ENCODE results near the gene TERC.
A peak's percentile ranks its signal among the peaks of the same experiment; 100 is the strongest.
"Not testable (repeated sequence)": the region's sequence is repeated elsewhere in the genome, so short reads cannot be mapped to it uniquely, and the experiment has no call there.

The TERC gene

DNA sequence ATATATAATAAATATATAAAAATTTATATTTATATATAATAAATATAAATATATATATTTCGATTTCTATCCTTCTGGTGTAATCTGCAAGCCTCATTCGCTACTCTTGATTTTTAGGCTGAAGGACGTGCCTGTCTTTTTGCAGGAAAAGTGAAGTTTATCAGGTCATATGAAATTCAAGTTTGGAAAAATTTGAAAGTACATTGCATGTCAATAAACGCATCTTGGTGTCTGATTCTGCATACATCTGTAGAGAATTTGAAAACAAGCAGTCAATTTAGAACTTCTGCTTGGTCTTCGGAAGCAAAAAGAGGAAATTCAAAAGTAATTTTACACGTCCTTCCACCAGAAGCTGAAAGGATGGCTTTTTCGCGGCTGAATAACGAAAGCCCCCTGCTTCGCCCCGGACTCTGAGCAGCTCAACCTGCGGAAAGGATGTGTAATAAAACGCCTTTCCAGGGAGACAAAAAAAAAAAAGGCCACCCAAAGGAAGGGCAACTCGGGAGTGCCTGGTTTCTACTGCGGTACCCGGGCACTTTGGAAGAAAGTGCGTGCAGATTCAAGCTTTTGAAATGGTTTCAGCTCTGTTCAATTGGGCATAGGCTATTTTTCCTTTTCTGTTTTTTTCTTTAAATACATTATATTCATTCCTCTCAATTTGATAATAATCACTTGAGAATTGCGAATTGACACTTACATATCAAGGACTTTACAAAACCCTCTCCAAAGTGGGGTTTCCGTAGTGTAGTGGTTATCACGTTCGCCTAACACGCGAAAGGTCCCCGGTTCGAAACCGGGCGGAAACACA lies 6.8 kb upstream of the TERC start:
- peak; percentile 17 for DNase-seq (ENCODE audit: low spot score)

DNA sequence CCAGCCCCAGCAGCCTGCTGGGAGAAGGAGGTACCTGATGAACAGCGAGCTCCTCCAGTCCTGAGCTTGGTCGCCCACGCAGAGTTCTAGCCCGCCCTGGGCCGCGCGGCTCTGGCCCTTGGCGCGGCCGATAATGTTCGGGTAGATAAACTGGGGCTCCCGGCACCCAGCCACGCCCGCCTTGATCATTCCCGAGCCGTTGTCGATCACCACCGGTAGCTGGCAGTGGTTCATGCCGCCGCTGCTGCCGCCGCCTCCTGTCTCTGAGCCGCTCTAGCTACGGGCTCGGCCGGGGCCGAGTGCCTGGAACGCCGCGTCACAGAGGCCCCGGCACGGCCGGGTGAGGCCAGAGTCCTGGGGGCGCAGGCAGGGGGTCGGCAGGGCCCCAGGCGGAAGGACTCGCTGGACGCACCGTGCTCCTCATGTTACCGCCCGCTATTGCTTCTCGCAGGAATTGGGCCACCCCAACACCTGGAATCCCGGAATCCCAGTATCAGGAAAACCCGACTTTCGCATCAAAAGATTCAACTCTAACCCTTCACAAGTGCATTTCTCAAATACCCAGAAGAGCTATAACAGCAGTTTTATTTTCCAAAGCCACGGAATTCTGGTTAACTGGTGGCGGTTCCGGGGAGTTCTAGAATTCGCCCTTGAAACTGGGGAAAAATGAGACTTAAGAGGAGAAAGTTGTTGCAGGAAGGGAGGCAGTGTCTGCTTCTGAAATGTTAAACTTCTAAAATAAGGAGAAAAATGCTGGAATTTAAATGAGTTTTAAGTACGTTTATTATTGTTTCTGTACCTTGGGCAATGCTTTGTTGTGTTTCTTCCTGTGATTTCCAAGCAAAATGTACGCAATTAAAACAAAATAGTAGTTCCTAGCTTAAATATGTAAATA lies 4.7 kb upstream of the TERC start, which contains the start of gene ACTRT3:
Gene ACTRT3, minus strand, starts transcription at position 275 of the 895 bp plus-strand sequence. Its CDS starts 41 bp downstream, at position 234.
- peak; percentile 44 for DNase-seq (ENCODE audit: low spot score)

DNA sequence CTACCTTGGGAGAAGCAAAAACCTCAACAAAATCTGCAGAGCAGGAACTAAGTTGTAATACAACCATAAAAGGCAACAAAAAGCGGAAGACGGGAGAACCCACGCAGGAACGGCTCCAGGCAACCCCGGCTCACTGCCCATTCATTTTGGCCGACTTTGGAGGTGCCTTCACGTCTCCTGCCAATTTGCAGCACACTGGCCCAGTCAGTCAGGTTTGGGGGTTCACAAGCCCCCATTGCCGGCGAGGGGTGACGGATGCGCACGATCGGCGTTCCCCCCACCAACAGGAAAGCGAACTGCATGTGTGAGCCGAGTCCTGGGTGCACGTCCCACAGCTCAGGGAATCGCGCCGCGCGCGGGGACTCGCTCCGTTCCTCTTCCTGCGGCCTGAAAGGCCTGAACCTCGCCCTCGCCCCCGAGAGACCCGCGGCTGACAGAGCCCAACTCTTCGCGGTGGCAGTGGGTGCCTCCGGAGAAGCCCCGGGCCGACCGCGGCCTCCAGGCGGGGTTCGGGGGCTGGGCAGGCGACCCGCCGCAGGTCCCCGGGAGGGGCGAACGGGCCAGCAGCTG lies 463 bp downstream of the TERC start:
- DNase-seq (ENCODE audit: low spot score): peak; percentile 32

DNA sequence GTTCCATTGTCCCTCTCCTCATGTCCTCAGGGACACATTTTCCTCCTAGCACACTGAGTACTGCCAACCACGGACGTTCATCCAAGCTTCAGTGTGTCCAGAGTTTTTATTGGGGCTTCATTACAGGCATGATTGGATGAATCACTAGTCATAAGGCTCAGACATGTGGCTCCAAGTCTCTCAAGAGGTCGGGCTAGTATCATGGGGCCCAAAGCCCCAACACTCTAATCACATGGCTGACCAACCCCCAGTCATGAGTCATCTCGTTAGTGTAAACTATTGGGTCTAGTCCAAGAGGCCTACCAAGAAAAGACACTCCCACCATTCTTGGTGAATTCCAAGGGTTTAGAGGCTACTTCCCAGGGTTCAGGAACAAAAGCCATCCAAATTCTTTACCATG lies 4.4 kb downstream of the TERC start:
- no peak for DNase-seq (ENCODE audit: low spot score)

DNA sequence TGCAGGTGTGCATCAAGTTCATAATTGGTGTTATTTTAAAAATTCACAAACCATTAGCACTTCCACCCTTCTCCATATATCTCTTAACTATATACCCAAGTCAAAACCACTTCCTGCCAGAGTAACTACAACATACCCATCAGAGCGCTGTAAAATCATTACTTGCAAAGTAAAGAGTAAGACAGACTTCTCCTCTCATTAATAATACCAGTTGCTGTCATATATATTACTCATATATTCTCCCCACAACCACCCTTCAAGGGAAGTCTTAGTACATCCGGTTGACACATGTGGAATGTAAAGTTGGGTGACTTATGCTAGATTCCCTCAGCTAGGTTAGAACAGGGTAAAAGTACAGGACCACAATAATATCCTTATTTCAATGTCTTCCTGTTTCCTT lies 5.6 kb downstream of the TERC start:
- DNase-seq (ENCODE audit: low spot score): no peak

DNA sequence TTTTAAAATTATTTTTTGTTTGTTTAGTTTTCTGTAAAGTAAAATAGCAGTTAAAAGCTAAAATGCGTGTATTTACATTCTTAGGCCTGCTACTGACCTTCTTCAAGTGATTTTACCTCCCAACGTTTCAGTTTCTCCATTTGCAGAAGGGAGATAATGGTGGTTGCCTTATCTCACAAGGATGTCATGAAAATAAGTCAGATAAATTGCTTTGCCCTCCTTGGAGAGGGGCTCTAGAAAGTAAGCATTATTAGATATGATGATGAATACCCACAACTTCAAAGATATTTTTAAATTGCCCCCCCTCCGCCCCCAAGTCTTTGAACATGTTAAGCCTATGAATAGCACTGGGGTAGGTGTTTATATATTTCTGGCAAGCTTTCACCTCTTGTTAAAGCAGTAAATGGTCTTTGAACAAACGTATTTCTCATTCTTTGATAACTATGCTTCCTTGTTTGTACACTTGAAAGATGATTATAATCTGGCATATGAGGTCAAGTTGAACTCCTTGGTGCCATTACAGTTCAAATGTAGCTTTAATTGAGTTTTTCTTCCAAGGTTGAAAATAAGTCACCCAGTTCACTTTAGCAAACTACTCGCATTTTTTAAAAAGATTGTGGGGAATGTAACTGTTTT lies 6.4 kb downstream of the TERC start:
- DNase-seq (ENCODE audit: low spot score): no peak

DNA sequence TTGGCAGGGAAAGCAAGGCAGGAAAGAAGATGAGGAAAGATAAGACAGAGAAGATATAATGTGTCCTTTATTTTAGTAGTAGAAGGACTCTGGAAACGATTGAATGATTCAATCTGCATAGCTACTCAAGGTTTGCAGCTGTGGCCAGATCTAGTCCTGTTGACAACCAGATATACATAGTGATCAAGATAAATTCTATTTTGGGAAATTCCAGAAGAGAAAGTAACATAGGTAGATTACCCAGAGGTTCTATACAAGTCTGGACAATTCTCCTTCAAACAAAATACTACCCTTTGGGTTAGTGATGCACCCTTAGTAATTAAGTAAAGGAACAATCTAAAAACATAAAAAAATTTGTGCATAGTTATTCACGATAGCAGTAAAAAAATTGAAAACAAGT lies 9.4 kb downstream of the TERC start:
- DNase-seq (ENCODE audit: low spot score): no peak

DNA sequence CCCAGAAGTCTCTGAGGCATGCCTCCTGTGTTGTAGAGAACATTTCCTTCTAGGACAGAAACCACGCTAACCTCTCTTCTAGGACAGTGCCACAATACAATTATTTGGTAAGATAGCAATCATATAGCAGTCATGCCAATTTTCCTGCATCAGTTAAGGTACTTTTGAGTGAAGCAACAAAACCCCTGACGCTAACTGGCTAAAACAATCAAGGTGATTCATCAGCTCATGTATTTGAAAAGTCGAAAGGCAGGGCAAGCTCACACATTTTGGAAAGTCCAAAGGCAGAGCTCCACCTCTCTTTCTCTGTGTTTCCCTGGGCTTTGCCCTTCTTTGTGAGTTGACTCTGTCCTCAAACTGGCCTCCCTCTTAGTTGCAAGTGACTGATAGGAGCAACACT lies 10.1 kb downstream of the TERC start:
- no peak for DNase-seq (ENCODE audit: low spot score)

DNA sequence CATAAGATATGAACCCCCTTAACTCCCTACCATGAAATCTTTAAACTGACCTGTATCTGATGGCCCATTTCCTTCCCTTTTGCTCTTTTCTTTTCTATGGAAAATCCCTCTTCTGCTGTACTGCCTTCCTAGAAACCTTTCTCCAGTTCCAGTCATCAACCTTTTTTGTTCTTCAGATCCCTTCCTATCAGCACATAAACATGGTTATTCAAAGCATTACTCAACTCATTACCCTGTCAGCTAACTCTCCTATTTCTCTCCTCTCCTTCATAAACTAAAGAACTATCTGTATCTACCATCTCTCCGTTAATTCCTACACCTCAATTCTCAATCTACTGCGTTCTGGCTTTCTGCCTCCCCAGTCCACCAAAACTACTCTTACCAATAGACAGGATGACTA lies 13.0 kb downstream of the TERC start:
- DNase-seq (ENCODE audit: low spot score): no peak

DNA sequence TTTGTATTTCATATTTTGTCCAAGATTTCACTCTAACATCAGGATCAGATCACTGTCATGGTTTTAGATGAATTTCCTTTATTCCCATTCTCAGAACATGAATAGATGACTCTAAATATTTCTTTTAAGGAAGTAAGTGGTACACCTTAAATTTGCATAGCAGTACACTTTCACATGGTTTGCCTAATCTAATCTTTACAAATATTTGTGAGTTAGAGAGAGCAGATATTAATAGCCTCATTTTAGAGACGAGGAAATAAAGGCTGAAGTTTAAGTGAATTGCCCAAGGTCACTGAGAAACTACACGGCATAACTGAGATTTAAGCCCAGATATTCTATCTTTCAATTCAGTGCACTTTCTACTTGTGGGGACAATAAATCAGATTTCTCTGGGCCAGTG lies 14.2 kb downstream of the TERC start:
- no peak for DNase-seq (ENCODE audit: low spot score)

DNA sequence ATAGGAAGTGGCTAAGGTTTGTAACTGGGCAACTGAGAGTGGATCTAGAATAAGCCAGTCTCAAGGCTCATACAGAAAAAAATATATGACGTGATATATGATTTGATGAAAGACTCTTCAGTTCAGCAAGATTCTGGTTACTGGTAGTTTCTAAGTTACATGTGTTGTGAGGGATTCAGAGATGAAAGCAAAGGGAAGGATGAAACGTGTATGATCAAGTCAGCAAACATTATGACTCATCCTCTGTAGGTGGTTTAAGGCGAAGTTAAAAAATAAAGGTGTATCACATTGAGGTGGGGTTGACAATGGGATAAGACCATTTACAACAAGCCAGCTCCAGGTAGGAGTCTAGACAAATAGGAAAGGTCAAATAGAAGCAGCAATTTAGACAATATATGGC lies 16.2 kb downstream of the TERC start:
- DNase-seq (ENCODE audit: low spot score): no peak

DNA sequence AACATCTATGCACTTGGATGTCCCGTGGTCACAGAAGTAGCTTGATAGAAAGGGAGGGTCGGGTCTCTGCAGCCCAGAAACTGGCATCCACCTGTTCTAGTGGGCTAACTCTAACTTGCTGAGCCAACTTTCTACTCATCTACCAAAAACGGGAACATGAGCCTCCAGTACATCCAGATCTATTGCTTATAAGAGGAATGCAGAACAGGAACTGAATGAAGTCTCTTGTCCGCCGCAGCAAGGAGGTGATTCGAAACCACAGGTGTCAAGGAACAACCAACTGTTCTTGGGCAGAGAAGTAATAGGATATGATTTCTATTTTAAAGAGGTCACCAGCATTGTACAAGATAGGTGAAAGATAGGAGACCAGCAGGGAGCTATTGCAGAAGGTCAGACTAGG lies 17.9 kb downstream of the TERC start:
- DNase-seq (ENCODE audit: low spot score): no peak

DNA sequence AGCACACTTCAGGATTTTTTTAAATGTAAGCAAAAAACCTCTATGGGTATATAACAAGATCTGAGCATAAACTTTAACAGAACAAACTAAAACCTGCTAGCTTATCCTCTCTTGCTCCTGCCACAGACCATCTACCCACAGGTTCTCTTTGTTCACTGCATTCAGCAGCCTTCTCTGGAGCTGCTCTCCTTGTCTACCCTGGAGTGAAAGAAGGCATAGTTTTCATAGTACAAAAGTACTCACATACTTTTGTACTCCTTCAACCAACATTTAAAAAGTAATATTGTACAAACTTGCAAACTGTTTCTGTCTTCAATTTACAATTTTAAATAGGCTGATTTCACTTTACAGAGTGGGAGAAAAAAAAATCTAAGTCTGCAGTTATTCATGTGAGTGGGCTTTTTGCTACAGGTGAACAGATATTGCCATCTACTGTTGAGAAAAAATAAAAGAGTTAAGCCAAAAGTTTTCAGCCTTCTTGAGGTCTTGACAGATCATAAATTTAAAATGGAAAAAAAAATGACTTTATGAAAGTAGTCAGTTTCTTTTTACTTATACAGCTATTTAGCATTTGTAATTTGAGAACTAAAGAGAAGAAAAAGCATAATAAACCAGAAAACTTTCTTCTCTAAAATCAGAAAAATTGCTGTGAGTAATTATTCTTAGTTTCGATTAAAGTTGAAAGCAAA lies 20.4 kb downstream of the TERC start:
- DNase-seq (ENCODE audit: low spot score): no peak

DNA sequence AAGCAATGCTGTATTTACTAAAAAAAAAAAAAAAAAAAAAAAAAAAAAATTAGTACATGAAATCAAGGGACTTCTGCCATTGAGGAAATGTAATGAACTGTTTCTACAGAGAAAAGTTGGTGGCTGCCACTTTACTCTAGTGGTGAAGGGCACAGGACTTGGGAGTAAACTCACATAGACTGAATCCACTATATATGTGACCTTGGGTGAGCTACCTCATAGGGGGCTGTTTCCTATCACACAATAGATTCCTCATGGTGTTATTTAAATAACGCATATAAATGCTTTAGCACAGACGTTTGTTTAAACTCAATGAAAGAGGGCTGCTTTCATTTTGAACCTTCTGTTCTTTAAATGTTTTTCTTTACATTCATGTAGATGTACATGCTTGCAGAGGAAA lies 25.8 kb downstream of the TERC start:
- DNase-seq (ENCODE audit: low spot score): no peak

DNA sequence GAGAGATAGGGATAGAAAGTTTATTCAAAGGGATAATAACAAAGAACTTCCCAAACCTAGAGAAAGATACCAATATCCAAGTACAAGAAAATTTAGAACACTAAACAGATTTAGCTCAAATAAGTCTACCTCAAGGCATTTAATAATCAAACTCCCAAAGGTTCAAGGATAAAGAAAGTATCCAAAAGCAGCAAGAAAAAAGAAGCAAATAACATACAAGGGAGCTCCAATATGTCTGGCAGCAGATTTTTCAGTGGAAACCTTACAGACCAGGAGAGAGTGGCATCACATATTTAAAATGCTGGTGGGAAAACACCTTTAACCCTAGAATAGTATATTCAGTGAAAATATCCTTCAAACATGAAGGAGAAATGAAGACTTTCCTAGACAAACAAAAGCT lies 33.0 kb downstream of the TERC start:
- DNase-seq (ENCODE audit: low spot score): not testable (repeated sequence)

DNA sequence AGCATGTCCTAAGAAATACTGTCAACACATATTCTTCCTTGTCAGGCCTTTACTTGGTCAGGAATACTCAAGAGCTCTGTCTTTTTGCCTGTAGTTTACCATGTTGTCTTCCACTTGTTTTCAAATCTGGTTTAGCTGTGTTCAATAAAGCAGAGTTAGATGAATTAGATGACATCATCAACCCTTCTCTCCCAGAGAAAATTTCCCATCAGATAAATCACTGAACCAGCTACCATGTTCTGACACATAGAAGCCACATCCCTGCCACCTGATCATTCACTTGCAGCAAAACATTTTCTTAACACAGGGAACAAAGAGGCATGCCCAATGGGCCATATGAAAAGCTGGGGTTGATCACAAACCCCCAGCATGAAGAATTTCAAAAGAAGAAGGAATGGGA lies 42.1 kb downstream of the TERC start:
- DNase-seq (ENCODE audit: low spot score): no peak

DNA sequence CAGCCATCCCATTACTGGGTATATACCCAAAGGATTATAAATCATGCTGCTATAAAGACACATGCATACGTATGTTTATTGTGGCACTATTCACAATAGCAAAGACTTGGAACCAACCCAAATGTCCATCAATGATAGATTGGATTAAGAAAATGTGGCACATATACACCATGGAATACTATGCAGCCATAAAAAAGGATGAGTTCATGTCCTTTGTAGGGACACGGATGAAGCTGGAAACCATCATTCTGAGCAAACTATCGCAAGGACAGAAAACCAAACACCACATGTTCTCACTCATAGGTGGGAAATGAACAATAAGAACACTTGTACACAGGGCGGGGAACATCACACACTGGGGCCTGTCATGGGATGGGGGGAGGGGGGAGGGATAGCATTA lies 46.4 kb downstream of the TERC start:
- DNase-seq (ENCODE audit: low spot score): not testable (repeated sequence)

Data from hepatic stellate cell (primary cell).